GM21367 (cell line): ENCODE measurements around the gene PPIP5K1.
"Not testable (repeated sequence)": the region's sequence is repeated elsewhere in the genome, so short reads cannot be mapped to it uniquely, and the experiment has no call there.

Experiments
- ATAC-seq: cut with Tn5 transposase; IDR thresholded peaks from one replicate; pipeline ENCODE4 v1.9.1; 2021; ENCODE audit not compliant: unreplicated experiment

The PPIP5K1 gene

DNA sequence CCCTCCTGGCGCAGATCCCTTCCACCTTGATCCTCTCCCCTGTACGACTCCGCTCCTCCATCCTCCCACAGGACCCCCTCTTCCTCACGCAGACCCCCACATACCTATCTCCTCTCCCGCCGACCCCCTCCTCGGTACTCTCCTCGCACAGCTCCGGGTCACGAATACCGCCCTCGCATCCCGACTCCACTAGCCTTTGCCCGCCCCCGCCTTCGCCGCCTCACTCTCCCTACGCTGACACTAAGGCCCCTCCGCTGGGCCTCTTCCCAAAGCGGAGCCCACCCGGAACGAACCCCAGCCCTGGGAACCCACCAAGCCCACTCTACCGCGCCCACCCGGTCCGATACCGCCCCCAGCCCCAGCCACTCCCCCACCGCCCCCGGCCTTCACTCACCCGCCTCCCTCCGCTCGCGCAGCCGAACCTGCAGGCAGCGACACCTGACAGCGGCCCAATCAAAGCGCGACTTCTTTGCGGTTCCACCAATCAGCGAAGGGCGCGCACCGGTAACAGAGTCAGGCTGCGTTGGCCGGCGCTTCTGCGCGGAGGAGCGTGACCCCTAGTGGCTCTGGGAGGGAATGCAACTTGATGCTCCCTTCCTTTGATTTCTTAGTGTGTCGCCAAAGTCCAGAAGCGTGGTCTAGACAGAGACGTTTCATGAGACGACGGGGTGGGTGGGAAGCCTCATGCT is at the start of gene PPIP5K1:
TSS of gene PPIP5K1 (minus strand) at position 431 of the 689 bp plus-strand sequence. CDS start 5,704 bp downstream, outside the sequence.
- ATAC-seq = peak; percentile 87

DNA sequence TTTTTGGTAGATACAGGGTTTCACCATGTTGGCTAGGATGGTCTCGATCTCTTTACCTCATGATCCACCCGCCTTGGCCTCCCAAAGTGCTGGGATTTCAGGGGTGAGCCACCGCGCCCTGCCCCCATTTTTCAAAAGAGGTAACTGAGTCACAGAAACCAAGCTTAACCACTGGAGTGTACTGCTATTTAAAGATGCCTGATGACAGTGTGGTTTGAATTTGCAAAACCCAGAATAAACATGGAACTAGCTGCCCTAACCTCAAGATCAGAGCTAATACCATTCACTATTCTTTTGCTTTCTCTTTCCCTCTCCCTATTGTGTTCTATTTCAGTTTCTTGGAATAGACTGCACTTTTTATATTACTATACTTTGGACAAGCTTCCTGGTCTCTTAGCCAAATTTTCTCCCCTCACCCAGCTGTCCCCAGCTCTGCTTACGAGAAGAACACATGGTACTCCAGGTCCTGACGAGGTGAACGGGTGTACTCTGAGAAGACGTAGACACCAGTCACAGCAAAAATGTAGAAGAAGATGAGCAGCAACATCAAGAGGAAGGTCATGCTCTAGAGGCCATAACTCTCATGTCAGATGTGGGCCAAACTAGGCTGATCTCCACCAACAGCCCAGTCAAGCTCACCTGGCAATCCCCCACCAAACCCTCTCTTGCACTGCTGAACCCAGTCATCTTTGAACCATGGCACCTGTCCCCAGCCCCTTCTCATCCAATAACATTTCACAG is 48.6 kb upstream of the PPIP5K1 start:
- peak; percentile 68 for ATAC-seq

DNA sequence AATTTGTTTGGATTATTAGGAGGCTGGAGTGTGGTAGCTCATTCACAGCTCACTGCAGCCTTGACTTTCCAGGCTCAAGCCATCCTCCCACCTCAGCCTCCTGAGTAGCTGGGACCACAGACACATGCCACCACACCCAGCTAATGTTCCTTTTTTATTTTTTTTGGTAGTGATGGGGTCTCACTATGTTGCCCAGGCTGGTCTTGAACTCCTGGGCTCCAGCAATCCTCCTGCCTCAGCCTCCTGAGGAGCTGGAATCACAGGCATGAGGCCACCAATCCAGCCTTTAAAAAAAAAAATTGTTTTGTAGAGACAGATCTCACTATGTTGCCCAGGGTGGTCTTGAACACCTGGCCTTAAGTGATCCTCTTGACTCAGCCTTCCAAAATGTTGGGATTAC is 36.9 kb upstream of the PPIP5K1 start:
- not testable (repeated sequence) for ATAC-seq

DNA sequence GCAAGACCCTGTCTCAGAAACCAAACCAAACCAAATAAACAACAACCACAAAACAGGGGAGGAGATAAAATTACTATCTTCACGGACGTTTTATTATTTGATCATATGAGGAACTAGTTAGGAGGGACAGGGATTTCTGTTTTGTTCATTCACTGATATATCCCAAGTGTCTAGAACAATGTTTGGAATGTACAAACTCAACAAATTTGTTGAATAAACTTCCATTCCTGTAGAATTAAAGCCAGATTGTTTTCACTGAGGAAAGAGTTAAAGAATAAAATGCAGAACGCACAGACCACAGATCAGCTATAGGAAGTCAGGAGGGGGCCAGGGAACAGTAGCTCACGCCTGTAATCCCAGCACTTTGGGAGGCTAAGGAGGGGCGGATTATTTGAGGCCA is 35.1 kb upstream of the PPIP5K1 start:
- no peak for ATAC-seq

DNA sequence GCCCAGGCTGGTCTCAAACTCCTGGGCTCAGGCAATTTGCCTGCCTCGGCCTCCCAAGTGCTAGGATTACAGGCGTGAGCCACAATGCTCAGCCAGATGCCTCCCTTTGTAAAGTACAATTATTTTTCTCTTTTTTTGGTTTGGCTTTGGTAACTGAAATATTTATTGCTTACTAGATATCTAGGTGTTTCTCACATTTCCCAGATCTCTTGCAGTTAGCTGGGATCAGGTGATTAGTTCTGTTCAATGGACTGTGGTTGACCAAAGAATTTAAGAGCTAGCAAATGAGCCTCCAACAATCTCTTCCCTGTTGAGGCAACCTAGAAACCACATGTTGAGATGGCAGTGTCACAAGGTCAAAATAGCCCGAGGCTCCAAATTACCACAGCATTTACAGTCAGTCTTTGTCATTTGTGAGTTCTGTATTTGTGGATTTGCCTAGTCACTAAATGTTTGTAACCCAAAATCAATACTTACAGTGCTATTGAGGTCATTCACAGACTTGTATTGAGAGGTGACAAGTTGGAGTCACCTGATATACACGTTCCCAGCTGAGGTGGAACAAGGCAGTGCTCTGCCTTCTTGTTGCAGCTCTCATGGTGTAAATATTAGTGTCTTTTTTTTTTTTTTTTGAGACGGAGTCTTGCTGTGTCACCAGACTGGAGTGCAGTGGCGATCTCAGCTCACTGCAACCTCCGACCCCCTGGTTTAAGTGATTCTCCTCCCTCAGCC is 32.2 kb upstream of the PPIP5K1 start:
- not testable (repeated sequence) for ATAC-seq

DNA sequence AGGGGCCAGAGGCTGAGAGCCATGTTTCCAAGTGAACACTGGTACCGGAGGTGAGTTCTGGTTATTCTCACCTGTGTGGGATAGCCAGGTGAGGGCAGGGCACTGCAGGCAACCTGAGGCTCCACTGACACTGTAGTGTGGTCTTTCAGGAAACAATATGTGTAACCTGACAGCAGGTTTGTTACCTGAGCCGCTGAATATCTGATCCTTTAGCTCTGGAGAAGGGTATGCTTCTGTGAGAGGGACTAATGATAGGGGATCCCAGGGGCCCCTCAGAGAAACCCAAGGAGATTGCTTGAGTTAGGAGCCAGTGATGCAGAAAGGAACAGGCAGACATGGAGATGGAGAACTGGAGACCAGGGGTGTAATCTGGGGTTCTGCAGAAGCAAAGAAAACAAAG is 28.7 kb upstream of the PPIP5K1 start, which contains the start of gene STRC:
TSS of gene STRC (minus strand) at position 101 of the 400 bp plus-strand sequence. CDS start at position 23, 78 bp downstream.
- ATAC-seq = not testable (repeated sequence)

DNA sequence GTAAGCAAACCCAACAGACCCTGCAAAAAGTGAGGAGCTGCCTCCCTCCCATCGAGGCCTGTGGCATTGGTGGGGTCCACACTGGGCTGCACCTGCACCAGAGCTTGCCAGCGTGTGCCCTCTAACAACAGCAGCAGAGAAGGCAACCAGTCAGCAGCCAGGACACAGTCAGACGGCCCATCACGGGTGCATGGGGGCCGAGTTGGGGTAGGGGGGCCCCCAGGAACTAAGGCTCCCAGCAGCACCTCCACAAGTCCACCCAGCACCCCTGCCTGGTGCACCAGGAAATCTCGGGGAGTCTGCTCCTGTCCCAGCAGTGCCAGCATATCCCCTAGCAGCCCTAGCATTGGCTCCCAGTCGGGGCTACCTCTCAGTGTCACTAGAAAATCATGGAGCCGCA is 27.7 kb upstream of the PPIP5K1 start:
- not testable (repeated sequence) for ATAC-seq

DNA sequence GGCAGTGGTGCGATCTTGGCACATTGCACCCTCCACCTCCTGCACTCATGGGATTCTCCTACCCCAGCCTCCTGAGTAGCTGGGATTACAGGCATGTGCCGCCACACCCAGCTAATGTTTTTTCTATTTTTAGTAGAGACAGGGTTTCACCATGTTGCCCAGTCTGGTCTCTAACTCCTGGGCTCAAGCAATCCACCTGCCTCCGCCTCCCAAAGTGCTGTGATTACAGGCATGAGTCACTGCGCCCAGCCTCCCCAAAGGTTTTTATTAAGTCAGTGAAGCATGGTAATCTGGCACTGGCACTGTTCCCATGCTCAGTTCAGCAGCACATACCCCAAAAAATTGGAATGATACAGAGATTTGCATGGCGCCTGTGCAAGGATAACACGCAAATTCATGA is 12.2 kb upstream of the PPIP5K1 start:
- not testable (repeated sequence) for ATAC-seq

DNA sequence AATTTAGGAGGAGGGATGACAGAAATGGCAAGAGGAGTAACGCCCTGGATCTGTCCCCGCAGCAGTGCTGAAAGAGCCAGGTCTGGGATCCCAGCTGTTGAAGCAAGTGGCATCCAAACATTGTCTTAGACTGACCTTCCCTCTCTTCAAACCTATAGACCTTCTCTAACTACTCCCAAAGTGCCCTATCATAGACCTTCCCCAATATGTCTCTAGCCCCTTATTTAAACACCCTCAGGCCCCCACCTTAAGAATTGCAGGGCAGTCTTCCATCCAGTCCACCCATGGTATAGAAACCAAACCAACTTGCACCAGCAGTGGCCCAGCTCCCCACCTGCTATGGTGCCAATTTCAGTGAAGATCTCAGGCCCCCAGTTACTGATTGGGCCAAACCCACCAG is 10.2 kb upstream of the PPIP5K1 start:
- not testable (repeated sequence) for ATAC-seq

DNA sequence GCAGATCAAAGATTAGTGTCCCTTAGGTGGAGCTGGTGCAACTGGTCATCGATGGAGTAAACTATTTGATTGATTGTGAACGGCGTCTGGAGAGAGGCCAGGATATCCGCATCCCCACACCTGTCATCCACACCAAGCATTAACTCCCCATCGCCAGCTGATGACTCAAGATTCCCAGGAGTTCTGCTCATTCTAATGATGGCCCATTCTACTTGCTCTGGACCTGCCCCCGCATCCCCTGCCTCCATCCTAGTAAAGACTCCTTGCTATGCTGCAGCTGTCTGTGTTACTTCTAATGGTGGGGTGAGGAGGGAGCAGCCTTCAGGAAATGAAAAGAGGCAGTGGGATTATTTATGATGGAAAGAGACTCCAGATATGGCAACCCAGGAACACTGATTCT is 9.1 kb upstream of the PPIP5K1 start:
- ATAC-seq = not testable (repeated sequence)

DNA sequence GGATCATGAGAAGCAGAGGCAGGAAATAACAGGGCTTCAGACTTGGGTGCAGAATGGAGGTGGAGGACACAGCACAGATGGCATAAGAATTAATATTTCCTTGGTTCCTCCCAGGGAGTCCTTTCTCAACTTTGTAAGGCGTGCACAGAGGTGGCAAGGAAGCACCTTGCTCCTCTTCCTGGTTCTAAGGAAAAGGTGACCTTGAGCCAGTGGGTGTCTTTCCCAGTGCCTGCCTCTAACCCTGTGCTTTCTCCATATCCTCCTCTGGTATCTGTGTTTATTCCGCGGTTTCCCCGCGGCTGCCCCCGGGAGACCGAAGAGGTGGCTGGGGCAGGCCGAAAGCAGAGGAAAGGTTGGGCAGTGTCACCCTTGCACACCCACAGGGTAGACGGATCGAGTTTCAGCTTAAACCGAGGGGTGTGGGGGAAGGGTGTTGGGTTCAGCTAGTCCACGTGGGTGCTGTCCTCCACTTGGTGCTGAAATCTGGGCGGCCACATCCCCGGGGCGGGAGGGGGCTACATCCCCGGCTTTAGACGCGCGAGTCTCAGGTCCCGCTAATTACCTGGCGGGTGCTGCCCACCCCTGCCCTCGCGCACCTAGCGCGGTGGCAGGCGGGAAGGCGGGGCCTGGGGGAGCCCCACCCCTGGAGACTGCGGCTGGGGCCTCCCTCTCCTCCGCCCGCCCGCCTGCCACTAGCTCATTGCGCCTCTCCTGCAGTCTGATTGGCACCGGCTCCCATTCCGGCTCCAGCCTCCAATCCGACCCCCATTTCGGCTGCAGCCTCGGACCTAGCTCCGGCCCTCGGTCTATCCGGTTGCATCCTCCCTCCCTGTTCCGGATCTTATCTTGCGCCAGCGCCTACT is 3.6 kb upstream of the PPIP5K1 start, which contains the start of gene CKMT1B:
TSS of gene CKMT1B (plus strand) at position 700 of the 863 bp plus-strand sequence. CDS start 192 bp downstream, outside the sequence.
- not testable (repeated sequence) for ATAC-seq

DNA sequence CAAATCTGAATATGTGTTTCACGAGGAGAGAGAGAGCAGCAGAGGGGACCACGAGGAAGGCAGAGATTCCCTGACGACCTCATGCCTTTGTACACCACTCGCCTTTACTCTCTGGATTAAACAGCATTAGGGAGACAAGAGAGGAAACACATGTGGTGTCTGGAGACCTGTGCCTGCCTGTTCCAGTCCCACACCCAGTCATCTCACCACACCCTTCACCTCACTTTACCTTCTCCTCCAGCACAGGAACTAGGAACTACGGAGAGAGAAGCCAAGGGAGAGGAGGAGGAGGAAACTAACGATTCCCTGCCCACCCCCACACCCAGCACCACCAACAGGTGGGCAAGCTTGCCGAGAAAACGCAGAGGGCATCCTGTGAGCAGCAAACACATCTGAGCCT is 2.8 kb upstream of the PPIP5K1 start:
- ATAC-seq = not testable (repeated sequence)

DNA sequence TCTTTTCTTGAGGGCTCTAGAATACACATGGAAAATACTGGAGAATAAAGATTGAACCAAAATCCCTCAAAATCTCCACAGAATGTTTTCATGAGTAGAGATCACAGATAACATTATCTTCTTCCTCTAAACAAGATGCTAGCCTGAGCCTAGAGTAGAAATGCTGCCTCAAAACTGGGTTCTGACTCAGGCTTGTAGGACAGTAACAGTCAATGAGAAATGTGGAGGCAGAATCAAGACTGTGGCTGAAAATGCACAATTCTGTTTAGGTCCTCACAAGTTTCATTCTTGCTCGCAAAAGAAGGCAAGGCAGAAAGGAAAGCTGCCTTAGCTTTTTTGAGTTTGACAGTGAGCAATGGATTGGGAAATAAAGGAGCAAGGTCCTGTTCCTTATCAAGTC is 15.4 kb downstream of the PPIP5K1 start:
- not testable (repeated sequence) for ATAC-seq

DNA sequence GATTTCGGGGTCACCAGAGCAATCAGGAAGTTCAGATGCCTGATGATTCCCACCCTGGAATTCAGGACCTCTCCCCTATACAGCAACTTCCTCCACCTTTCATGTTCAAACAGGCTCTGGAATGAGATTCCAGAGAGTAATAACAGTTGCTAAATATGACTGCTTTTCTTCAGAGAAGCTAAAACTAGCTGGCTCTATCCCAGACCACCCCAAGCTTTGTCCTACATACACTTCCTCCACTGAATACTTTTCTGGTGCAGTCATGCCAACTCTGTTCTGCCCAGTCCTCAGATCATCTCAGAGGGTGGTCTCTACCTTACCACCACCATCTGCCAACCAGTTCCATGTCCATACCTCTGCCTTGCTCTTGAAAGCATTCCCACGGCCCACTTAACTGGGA is 23.4 kb downstream of the PPIP5K1 start:
- ATAC-seq = not testable (repeated sequence)

DNA sequence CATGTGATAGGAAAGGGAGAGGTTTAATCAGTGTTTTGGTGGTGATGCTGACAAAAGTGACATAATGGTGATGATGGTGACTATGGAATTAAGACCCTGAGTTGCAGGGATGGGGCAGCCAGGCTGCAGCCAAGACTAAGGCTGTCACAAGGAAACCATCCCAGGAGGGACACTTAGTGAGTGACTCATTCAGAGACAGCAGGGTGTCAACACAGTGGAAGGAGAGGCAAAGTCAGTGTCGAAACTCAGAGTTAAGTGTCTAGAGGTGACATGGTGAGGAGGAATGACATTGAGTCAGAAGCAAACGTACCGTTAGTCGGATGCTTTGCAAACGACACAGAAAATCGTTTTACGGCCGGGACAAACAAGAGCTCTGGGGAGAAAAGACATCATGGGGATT is 26.2 kb downstream of the PPIP5K1 start:
- not testable (repeated sequence) for ATAC-seq

DNA sequence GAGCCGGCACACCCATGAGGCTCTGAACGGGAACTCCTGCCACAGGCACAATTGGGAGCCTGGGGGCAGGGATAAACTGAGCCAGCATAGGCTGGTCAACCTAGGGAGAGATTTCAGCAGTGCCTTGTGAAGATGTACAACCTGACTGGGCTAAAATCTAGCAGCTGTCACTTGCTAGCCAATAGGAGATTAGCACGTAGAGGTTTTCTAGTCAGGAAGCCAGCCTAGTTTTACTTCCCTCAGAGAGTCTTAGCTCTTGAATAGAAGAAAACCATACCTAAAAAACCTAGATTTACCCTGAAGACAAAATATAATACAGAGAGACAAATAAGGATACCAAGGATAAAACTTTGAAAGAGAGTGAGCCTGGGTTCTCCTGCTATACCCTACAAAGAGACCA is 27.3 kb downstream of the PPIP5K1 start:
- not testable (repeated sequence) for ATAC-seq

DNA sequence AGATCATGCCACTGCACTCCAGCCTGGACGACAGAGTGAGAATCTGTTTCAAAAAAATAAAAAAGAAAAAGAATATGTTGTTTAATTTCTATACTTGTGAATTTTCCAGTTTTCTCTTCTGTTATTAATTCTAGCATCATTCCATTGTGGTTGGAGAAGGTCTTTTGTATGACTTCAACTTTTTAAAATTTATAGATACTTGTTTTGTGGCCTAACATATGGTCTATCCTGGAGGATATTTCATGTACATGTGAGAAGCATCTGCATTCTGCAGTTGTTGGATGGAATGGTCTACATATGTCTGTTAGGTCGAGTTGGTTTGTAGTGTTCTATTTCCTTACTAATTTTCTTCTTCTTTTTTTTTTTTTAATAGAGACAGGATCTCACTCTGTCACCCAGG is 37.0 kb downstream of the PPIP5K1 start:
- ATAC-seq = no peak

DNA sequence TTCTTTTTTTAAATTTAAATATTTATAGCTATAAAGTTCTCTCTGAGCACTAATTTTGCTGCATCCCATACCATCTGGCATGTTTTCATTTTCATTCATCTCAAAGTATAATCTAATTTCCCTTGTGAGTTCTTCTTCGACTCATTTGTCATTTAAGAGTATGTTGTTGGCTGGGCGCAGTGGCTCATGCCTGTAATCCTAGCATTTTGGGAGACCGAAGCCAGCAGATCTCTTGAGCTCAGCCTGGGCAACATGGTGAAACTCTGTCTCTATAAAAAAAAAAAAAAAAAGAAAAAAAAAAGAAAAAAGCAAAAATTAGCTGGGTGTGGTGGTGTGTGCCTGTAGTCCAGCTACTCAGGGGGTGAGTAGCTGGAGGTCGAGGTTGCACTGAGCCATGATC is 37.8 kb downstream of the PPIP5K1 start:
- ATAC-seq = no peak

DNA sequence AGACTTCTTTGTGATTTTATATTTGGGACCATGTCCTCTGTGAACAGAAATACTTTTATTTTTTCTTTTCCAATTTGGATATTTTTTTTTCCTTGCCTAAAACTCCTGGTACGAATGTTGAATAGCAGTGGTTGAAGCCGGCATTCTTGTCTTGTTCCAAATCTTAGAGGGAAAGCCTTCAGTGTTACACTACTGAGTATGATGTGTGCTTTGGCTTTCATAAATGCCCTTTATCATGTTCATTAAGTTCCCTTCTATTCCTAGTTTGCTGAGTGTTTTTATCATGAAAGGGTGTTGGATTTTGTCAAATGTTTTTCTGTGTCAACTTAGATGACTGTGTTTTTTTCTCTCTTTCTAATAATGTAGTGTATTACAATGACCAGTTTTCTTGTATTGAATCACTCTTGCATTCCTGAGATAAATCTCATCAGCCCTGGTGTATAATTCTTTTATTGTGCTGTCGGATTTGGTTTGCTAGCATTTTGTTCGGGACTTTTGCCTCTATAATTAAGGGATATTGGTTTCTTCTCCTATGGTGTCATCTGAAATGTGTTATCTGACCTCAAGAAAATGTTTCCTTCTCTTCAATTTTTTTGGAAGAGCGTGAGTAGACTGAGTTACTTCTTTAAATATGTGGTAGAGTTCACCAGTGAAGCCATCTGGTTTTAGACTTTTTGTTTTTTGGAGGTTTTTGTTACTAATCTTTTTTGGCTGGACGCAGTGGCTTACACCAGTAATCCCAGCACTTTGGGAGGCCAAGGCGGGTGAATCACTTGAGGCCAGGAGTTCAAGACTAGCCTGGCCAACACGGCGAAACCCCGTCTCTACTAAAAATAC is 39.3 kb downstream of the PPIP5K1 start:
- no peak for ATAC-seq

DNA sequence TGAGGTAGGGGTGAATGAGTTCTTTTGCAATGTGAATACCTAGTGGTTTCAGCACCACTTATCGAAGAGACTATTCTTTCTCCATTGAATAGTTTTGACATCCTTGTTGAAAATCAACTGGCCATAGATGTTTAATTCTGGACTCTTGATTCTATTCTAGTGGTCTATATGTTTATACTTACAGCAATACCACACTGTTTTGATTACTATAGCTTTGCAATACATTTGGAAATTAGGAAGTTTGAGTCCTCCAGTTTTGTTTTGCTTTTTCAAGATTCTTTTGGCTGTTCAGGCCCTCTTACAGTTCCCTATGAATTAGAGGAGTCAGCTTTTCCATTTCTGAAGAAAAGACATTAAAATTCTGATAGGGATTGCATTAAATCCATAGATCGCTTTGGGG is 42.5 kb downstream of the PPIP5K1 start:
- no peak for ATAC-seq
